Breast epithelium (tissue), 3 donors: ENCODE results near the gene MKNK1.

ENCODE experiments used
- CTCF ChIP-seq, 3 donors: fragments of 450-650 bp; IDR thresholded peaks; one replicate each; pipeline ENCODE4 v1.5.1; 2016 to 2017; ENCODE audit warnings: antibody characterized with exemption in 3 of 3, mild to moderate bottlenecking in 3 of 3, moderate library complexity in 3 of 3
- POLR2A ChIP-seq: fragments of 450-650 bp; IDR thresholded peaks from one replicate; pipeline ENCODE4 v1.6.1; 2016; ENCODE audit warnings: antibody characterized with exemption, mild to moderate bottlenecking, moderate library complexity

GRCh38 chr1:46611691-46612221 is 7.7 kb upstream of the MKNK1 start:
- TF ChIP-seq CTCF (IDR thresholded peaks at IDR 0.05): no peak
- no peak for TF ChIP-seq POLR2A
